AG04450 (cell line): ENCODE results near the gene CARD9. TPM values are rescaled to one million over a fixed set of nuclear protein-coding genes. Genes with fewer than 3 reads are reported as not detected.
A peak's percentile ranks its signal among the peaks of the same experiment; 100 is the strongest.

Experiments
- CTCF ChIA-PET: fragments of 300-600, 350-600 bp; formaldehyde crosslinking; extraction: SDS; loops from one replicate; lab custom pipeline; 2022; ENCODE audit warnings: antibody characterized with exemption, inconsistent platforms; lab: Charles Lee
- POLR2A ChIA-PET: fragments of 350-600 bp; formaldehyde crosslinking; extraction: SDS; loops from one replicate; lab custom pipeline; 2021; ENCODE audit warnings: antibody characterized with exemption, inconsistent platforms; lab: Yijun Ruan, JAX
- DNase-seq: peaks from one replicate; pipeline ENCODE4 v3.0.0-alpha.2; 2011; ENCODE audit warnings: low read depth, low spot score
- H3K27ac ChIP-seq: one replicate; pipeline ENCODE4 v1.5.1; 2012; ENCODE audit warnings: low read depth, low read length, control low read depth
- H3K27me3 ChIP-seq: one replicate; pipeline ENCODE4 v1.6.0; 2012; ENCODE audit warnings: low read length; ENCODE audit not compliant: control insufficient read depth, insufficient read depth
- H3K4me3 ChIP-seq: 2 replicates; pipeline ENCODE4 v1.5.1; 2011; ENCODE audit warnings: mild to moderate bottlenecking, low read depth, low read length, control low read depth
- H3K9me3 ChIP-seq: 2 replicates; pipeline ENCODE4 v1.5.1; 2012; ENCODE audit warnings: low read length; ENCODE audit not compliant: control insufficient read depth, insufficient read depth
- polyA plus RNA-seq: library from polyadenylated mRNA; depleted of rRNA; stranded (reverse); fragments of >200 nt; gene quantifications from 2 replicates; pipeline ENCODE4 v1.2.3, GENCODE V29; 2011
- TF ChIP-seq, protein P1 (sequence below): IDR thresholded peaks from 2 replicates; pipeline ENCODE4 v1.5.1; 2011; ENCODE audit warnings: low read depth, low read length, control low read depth, inconsistent platforms

The CARD9 gene
- polyA plus RNA-seq, 1 experiment = 0.63 TPM

- Histone ChIP-seq H3K27ac (no peak overlapping the region), H3K9me3 (no peaks in the 10 kb centered on the region; the same call in 1 of the 2 replicates), H3K4me3 (no peak overlapping the region), H3K27me3 (no peaks in the 10 kb centered on the region)
- POLR2A ChIA-PET = no interaction called here
- CTCF ChIA-PET = no interaction called here
- TF ChIP-seq, protein P1, sequence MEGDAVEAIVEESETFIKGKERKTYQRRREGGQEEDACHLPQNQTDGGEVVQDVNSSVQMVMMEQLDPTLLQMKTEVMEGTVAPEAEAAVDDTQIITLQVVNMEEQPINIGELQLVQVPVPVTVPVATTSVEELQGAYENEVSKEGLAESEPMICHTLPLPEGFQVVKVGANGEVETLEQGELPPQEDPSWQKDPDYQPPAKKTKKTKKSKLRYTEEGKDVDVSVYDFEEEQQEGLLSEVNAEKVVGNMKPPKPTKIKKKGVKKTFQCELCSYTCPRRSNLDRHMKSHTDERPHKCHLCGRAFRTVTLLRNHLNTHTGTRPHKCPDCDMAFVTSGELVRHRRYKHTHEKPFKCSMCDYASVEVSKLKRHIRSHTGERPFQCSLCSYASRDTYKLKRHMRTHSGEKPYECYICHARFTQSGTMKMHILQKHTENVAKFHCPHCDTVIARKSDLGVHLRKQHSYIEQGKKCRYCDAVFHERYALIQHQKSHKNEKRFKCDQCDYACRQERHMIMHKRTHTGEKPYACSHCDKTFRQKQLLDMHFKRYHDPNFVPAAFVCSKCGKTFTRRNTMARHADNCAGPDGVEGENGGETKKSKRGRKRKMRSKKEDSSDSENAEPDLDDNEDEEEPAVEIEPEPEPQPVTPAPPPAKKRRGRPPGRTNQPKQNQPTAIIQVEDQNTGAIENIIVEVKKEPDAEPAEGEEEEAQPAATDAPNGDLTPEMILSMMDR = no peak
- no peak for DNase-seq
These were observed 15.5 kb downstream of the CARD9 start for GRCh38 chr9:136358016-136358415.

DNA sequence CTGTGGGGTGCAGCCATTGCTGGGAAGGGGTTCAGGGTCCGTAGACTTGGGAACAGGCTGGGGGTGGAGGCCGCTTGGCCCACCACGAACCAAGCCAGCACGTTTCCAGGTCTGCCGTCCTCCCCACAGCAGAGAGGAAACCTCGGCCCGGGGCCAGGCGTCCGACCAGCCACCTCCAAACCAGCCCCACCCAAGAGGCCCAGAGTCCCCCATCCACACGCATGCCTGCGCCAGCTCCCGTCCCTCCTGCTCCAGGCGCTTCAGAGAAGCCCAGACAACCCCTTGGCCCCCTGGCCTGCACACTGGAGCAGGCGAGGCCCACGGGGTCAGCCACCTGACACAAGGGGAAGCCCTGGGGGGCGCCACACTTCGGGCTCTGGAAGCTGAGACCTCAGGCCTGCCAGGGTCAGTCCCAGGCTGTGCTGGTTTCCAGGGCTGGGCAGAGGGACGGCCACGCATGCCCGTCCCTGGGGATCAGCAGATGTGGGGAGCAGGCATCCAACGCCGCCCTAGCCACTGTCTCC, 16.2 kb downstream of the CARD9 start:
- TF ChIP-seq, protein P1 = no peak
- Histone ChIP-seq H3K27me3 (no peaks in the 10 kb centered on the region), H3K27ac (no peak overlapping the region), H3K4me3 (no peak overlapping the region), H3K9me3 (no peaks in the 10 kb centered on the region; the same call in 1 of the 2 replicates)
- CTCF ChIA-PET = no interaction called here
- POLR2A ChIA-PET = no interaction called here
- no peak for DNase-seq

DNA sequence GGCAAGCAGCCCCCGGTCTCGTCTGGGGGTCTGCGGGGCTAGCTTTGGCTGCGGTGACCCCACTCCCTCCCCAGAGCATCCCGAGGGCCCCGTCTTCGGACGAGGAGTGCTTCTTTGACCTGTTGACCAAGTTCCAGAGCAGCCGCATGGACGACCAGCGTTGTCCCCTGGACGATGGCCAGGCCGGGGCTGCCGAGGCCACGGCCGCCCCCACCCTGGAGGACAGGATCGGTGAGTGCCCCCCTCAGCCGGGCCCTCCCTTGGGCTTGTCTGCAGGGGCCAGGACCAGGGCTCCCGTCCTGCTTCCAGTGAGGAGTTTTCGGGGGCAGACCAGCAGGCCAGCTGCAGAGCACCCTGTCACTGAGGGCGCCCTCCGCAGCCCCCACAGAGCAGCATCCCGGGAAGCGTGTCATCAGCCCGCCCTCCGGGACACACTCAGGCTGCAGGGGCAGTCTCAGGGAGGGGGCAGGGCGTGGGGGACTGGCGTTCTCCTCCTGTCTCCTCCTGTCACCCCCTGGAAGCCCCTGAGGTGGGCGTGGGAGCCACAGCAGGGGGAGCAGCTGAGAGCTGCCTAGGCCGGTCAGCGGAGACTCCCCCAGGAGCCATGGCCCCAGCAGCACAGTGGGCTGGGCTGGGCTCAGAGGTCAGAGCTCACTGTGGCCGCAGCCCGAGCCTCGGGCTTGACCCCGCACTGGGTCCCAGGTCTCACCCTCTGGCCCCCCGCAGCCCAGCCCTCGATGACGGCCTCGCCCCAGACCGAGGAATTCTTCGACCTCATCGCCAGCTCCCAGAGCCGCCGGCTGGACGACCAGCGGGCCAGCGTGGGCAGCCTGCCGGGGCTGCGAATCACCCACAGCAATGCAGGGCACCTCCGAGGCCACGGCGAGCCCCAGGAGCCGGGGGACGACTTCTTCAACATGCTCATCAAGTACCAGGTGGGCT, 17.6 kb downstream of the CARD9 start:
- TF ChIP-seq, protein P1 = no peak

DNA sequence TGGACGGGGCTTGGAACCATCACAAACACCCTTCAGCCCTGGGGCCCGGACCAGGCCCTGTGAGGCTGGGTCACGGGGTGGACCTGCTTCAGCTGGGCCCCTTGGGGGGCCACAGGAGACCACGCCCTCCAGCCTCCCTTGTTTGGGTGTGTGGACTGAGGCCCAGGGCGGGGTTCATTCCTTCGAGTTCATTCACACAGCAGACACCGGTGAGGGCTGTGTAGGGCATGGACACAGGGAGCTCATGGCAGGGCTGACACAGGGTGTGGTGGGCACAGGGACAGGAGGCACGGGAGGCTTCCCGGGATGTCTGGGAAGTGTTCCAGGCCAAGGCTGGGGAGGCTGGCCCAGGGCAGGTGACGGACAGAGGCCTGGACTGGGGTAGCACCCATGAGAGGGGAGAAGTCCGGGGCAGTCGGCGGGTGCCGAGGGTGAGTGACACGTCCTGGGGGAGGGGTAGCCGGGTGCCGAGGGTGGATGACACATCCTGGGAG, 18.8 kb downstream of the CARD9 start:
- H3K4me3 ChIP-seq = no peak overlapping the region
- no peaks in the 10 kb centered on the region; the same call in 1 of the 2 replicates for H3K9me3 ChIP-seq
- no peaks in the 10 kb centered on the region for H3K27me3 ChIP-seq
- no peak overlapping the region for H3K27ac ChIP-seq
- POLR2A ChIA-PET = interaction anchor here (0.6 to 2.6 kb wide), 3 partner anchors 9 to 84 kb away, joined by 3 to 9 read pairs (median 4); partner anchors contain the start of gene DNLZ
- no peak for DNase-seq
- CTCF ChIA-PET = interaction anchor here (1.0 kb wide), 1 partner anchor 8 kb away, joined by 3 read pairs; no protein-coding TSS in a partner anchor
- TF ChIP-seq, protein P1 = no peak

More for the DNA sequence above, 17.6 kb downstream of the CARD9 start:
- ChIA-PET POLR2A (interaction anchor here (1.0 to 2.6 kb wide), 2 partner anchors 7 to 30 kb away, joined by 3 to 9 read pairs; partner anchors contain the start of gene DNLZ), CTCF (no interaction called here)
- DNase-seq = no peak
- Histone ChIP-seq H3K27me3 (no peaks in the 10 kb centered on the region), H3K9me3 (no peaks in the 10 kb centered on the region; the same call in 1 of the 2 replicates), H3K4me3 (no peak overlapping the region), H3K27ac (peak overlapping the region; percentile 21)
